T-helper 9 cell (primary cell): ENCODE data around the gene MRC2.

Experiments used
- DNase-seq: peaks from one replicate; pipeline ENCODE4 v3.0.0-alpha.2; 2020

Gene MRC2

GRCh38 chr17:62615503-62615902 lies 12.0 kb upstream of the MRC2 start:
- DNase-seq = no peak

GRCh38 chr17:62616993-62617893 lies 10.2 kb upstream of the MRC2 start:
- no peak for DNase-seq

GRCh38 chr17:62617894-62618472 lies 9.5 kb upstream of the MRC2 start:
- DNase-seq = no peak

- no peak for DNase-seq
Measured at GRCh38 chr17:62618647-62619416, 8.6 kb upstream of the MRC2 start.

GRCh38 chr17:62619417-62620155 lies 7.9 kb upstream of the MRC2 start:
- no peak for DNase-seq

GRCh38 chr17:62621223-62621622 lies 6.2 kb upstream of the MRC2 start:
- no peak for DNase-seq

- no peak for DNase-seq
Measured at GRCh38 chr17:62625184-62625869, 2.1 kb upstream of the MRC2 start.

GRCh38 chr17:62625870-62626200 lies 1.6 kb upstream of the MRC2 start:
- no peak for DNase-seq

- DNase-seq = no peak
Measured at GRCh38 chr17:62626719-62627218, 701 bp upstream of the MRC2 start.

- no peak for DNase-seq
Measured at GRCh38 chr17:62627904-62628633, 599 bp downstream of the MRC2 start.

- no peak for DNase-seq
Measured at GRCh38 chr17:62628831-62629555, 1.5 kb downstream of the MRC2 start.

- DNase-seq = no peak
Measured at GRCh38 chr17:62629556-62630364, 2.3 kb downstream of the MRC2 start.

- no peak for DNase-seq
Measured at GRCh38 chr17:62630365-62631085, 3.1 kb downstream of the MRC2 start.

- no peak for DNase-seq
Measured at GRCh38 chr17:62631086-62631935, 3.8 kb downstream of the MRC2 start.

GRCh38 chr17:62631936-62632924 lies 4.8 kb downstream of the MRC2 start:
- DNase-seq = no peak

- no peak for DNase-seq
Measured at GRCh38 chr17:62637809-62638208, 10.3 kb downstream of the MRC2 start.

GRCh38 chr17:62641153-62641552 lies 13.7 kb downstream of the MRC2 start:
- DNase-seq = no peak
